Measurements from ENCODE around the gene MROH2B. TPM values are rescaled to one million over a fixed set of nuclear protein-coding genes. Genes with fewer than 3 reads are reported as not detected.
"Not testable (repeated sequence)": the region's sequence is repeated elsewhere in the genome, so short reads cannot be mapped to it uniquely, and the experiment has no call there.

MROH2B gene
- total RNA-seq, 1 experiment from 2014 or later: not detected

GRCh38 chr5:41043109-41043747 lies 27.9 kb downstream of the MROH2B start:
- Histone ChIP-seq H3K4me1 (ENCODE audit: control insufficient read depth, insufficient read depth, low read length) (no peaks in the 10 kb centered on the region), H3K27me3 (ENCODE audit: control insufficient read depth, insufficient read depth, low read length) (no peaks in the 10 kb centered on the region), H3K36me3 (ENCODE audit: control insufficient read depth, insufficient read depth, low read length) (no peaks in the 10 kb centered on the region), H3K9me3 (ENCODE audit: control insufficient read depth, insufficient read depth, low read depth, low read length) (no peaks in the 10 kb centered on the region), H3K4me3 (ENCODE audit: low read depth in 2 of 2, low read length in 2 of 2) (no peak overlapping the region), H3K27ac (ENCODE audit: low read length) (no peak overlapping the region)
- DNase-seq (ENCODE audit: low read depth, low spot score) (no peak), ATAC-seq (no peak)
- ChIA-PET CTCF (no interaction called here), POLR2A (no interaction called here)
- in situ Hi-C loops (cut with HindIII; ENCODE audit: low pct_unique_long_range_greater_than_20kb, low sequenced_read_pairs) (no loop called here), intact Hi-C loops (cut with micrococcal nuclease; ENCODE audit: unreplicated experiment) (no loop called here)
- BruUV-seq (replicated peaks): no TSS peak
- TF ChIP-seq CTCF (IDR thresholded peaks at IDR 0.05): no peak
- TF ChIP-seq REST (IDR thresholded peaks at IDR 0.05; ENCODE audit: insufficient read depth in 1 of 2, low read depth in 2 of 2, low read length in 1 of 2): no peak
- TF ChIP-seq POLR2AphosphoS5 (IDR thresholded peaks at IDR 0.05; ENCODE audit: low read depth, low read length): no peak
- no peak for TF ChIP-seq SIN3A (IDR thresholded peaks at IDR 0.05; ENCODE audit: borderline replicate concordance, insufficient read depth, low read depth, low read length)
- TF ChIP-seq TCF7L2 (IDR thresholded peaks at IDR 0.05; ENCODE audit: low read depth, low read length): no peak

GRCh38 chr5:41032973-41033372 lies 38.2 kb downstream of the MROH2B start:
- intact Hi-C loops (cut with micrococcal nuclease; ENCODE audit: unreplicated experiment) (no loop called here), in situ Hi-C loops (cut with HindIII; ENCODE audit: low pct_unique_long_range_greater_than_20kb, low sequenced_read_pairs) (no loop called here)
- Histone ChIP-seq H3K4me3 (ENCODE audit: low read depth in 2 of 2, low read length in 2 of 2) (no peak overlapping the region), H3K27ac (ENCODE audit: low read length) (no peak overlapping the region), H3K27me3 (ENCODE audit: control insufficient read depth, insufficient read depth, low read length) (no peaks in the 10 kb centered on the region), H3K9me3 (ENCODE audit: control insufficient read depth, insufficient read depth, low read depth, low read length) (no peaks in the 10 kb centered on the region), H3K4me1 (ENCODE audit: control insufficient read depth, insufficient read depth, low read length) (no peaks in the 10 kb centered on the region), H3K36me3 (ENCODE audit: control insufficient read depth, insufficient read depth, low read length) (no peaks in the 10 kb centered on the region)
- CTCF ChIA-PET: no interaction called here
- DNase-seq (ENCODE audit: low read depth, low spot score) (no peak), ATAC-seq (no peak)
- TF ChIP-seq TCF7L2 (IDR thresholded peaks at IDR 0.05; ENCODE audit: low read depth, low read length): no peak
- no peak for TF ChIP-seq REST (IDR thresholded peaks at IDR 0.05; ENCODE audit: insufficient read depth in 1 of 2, low read depth in 2 of 2, low read length in 1 of 2)
- no peak for TF ChIP-seq POLR2AphosphoS5 (IDR thresholded peaks at IDR 0.05; ENCODE audit: low read depth, low read length)
- no peak for TF ChIP-seq SIN3A (IDR thresholded peaks at IDR 0.05; ENCODE audit: borderline replicate concordance, insufficient read depth, low read depth, low read length)
- no peak for TF ChIP-seq CTCF (IDR thresholded peaks at IDR 0.05)
- BruUV-seq (replicated peaks): no TSS peak
- POLR2A ChIA-PET: no interaction called here

GRCh38 chr5:41022600-41022999 lies 48.5 kb downstream of the MROH2B start:
- intact Hi-C loops (cut with micrococcal nuclease; ENCODE audit: unreplicated experiment); DNase-seq (ENCODE audit: low read depth, low spot score); H3K27ac ChIP-seq (ENCODE audit: low read length); CTCF ChIA-PET; H3K36me3 ChIP-seq (ENCODE audit: control insufficient read depth, insufficient read depth, low read length); H3K4me1 ChIP-seq (ENCODE audit: control insufficient read depth, insufficient read depth, low read length); H3K4me3 ChIP-seq (ENCODE audit: low read depth in 2 of 2, low read length in 2 of 2); BruUV-seq (replicated peaks); POLR2A ChIA-PET; H3K9me3 ChIP-seq (ENCODE audit: control insufficient read depth, insufficient read depth, low read depth, low read length); H3K27me3 ChIP-seq (ENCODE audit: control insufficient read depth, insufficient read depth, low read length); ATAC-seq; in situ Hi-C loops (cut with HindIII; ENCODE audit: low pct_unique_long_range_greater_than_20kb, low sequenced_read_pairs): not testable (repeated sequence)

Data from Panc1 (cell line).